GM18511 (cell line): ENCODE results near the gene TTLL4.

Experiments
- ATAC-seq: cut with Tn5 transposase; IDR thresholded peaks from one replicate; pipeline ENCODE4 v1.9.1; 2021; ENCODE audit warnings: mild to moderate bottlenecking, moderate library complexity; ENCODE audit not compliant: unreplicated experiment

TTLL4 gene

GRCh38 chr2:218710687-218711549 is at the start of gene TTLL4:
Gene TTLL4, plus strand, starts transcription at chr2:218710835. Its CDS starts 26,842 bp downstream, at chr2:218737677.
- ATAC-seq: peak; percentile 90

- no peak for ATAC-seq
Observed at GRCh38 chr2:218662377-218662776, 48.3 kb upstream of the TTLL4 start.

GRCh38 chr2:218662827-218663226 is 47.8 kb upstream of the TTLL4 start:
- ATAC-seq: no peak

- ATAC-seq: no peak
Observed at GRCh38 chr2:218663901-218664300, 46.7 kb upstream of the TTLL4 start.

GRCh38 chr2:218664653-218665052 is 46.0 kb upstream of the TTLL4 start:
- no peak for ATAC-seq

- no peak for ATAC-seq
Observed at GRCh38 chr2:218671097-218671653, 39.5 kb upstream of the TTLL4 start.

- peak; percentile 99 for ATAC-seq
Observed at GRCh38 chr2:218671654-218672566, 38.7 kb upstream of the TTLL4 start, which contains the start of the genes RNF25 and STK36. Gene RNF25, minus strand, starts transcription at chr2:218672002. Its CDS starts 32 bp downstream, at chr2:218671970. Gene STK36, plus strand, starts transcription at chr2:218672086. Its CDS starts 744 bp downstream, at chr2:218672830.

GRCh38 chr2:218679119-218679518 is 31.5 kb upstream of the TTLL4 start:
- no peak for ATAC-seq

- no peak for ATAC-seq
Observed at GRCh38 chr2:218680061-218680460, 30.6 kb upstream of the TTLL4 start.

- ATAC-seq: peak; percentile 56
Observed at GRCh38 chr2:218687400-218688060, 23.1 kb upstream of the TTLL4 start.

- ATAC-seq: no peak
Observed at GRCh38 chr2:218691234-218691633, 19.4 kb upstream of the TTLL4 start.

GRCh38 chr2:218694405-218695145 is 16.1 kb upstream of the TTLL4 start:
- ATAC-seq: no peak

GRCh38 chr2:218698885-218699284 is 11.8 kb upstream of the TTLL4 start:
- no peak for ATAC-seq

- ATAC-seq: no peak
Observed at GRCh38 chr2:218701806-218702205, 8.8 kb upstream of the TTLL4 start.

GRCh38 chr2:218703341-218703740 is 7.3 kb upstream of the TTLL4 start:
- no peak for ATAC-seq

GRCh38 chr2:218708086-218708485 is 2.5 kb upstream of the TTLL4 start:
- ATAC-seq: no peak

GRCh38 chr2:218709908-218710307 is 727 bp upstream of the TTLL4 start:
- no peak for ATAC-seq

- ATAC-seq: no peak
Observed at GRCh38 chr2:218710334-218710686, 325 bp upstream of the TTLL4 start.

- ATAC-seq: no peak
Observed at GRCh38 chr2:218711550-218711929, 905 bp downstream of the TTLL4 start.

- no peak for ATAC-seq
Observed at GRCh38 chr2:218713922-218714321, 3.3 kb downstream of the TTLL4 start.
